Retinal pigment epithelial cell (primary cell): Measurements from ENCODE around the gene FGF8.

Experiments used
- DNase-seq: peaks from one replicate; pipeline ENCODE4 v3.0.0-alpha.2; 2010; ENCODE audit warnings: low read depth
- H3K4me3 ChIP-seq: 2 replicates; pipeline ENCODE4 v1.5.1; 2011; ENCODE audit warnings: mild to moderate bottlenecking, low read length, control low read depth, moderate library complexity
- CTCF ChIP-seq: conservative IDR thresholded peaks from 2 replicates; pipeline ENCODE4 v1.5.1; 2011; ENCODE audit warnings: low read depth, low read length, control low read depth, inconsistent platforms

Gene FGF8

GRCh38 chr10:101771380-101771779, 4.5 kb downstream of the FGF8 start:
- no peak overlapping the region for H3K4me3 ChIP-seq
- DNase-seq = no peak
- no peak for TF ChIP-seq CTCF

- DNase-seq = no peak
- no peak for TF ChIP-seq CTCF
- H3K4me3 ChIP-seq = no peak overlapping the region
These were observed 5.3 kb downstream of the FGF8 start for GRCh38 chr10:101770331-101771215.

GRCh38 chr10:101769541-101770180, 6.3 kb downstream of the FGF8 start:
- DNase-seq = no peak
- H3K4me3 ChIP-seq = no peak overlapping the region
- peak; percentile 5 for TF ChIP-seq CTCF

- H3K4me3 ChIP-seq = no peak overlapping the region
- TF ChIP-seq CTCF = no peak
- no peak for DNase-seq
These were observed 7.1 kb downstream of the FGF8 start for GRCh38 chr10:101768791-101769170.

- no peak for TF ChIP-seq CTCF
- H3K4me3 ChIP-seq = no peak overlapping the region
- no peak for DNase-seq
These were observed 7.7 kb downstream of the FGF8 start for GRCh38 chr10:101767966-101768790.

GRCh38 chr10:101767600-101767945, 8.3 kb downstream of the FGF8 start:
- no peak for DNase-seq
- TF ChIP-seq CTCF = no peak
- H3K4me3 ChIP-seq = no peak overlapping the region
